GM23248 (cell line): Measurements from ENCODE around the gene DDC. TPM values are rescaled to one million over a fixed set of nuclear protein-coding genes. Genes with fewer than 3 reads are reported as not detected.

Experiments used
- DNase-seq: peaks from one replicate; pipeline ENCODE4 v3.0.0-alpha.2; 2015
- H2AFZ ChIP-seq: fragments of 200-600 bp; sonication (generic); 2 replicates; pipeline ENCODE4 v1.6.1; 2016; ENCODE audit warnings: antibody characterized with exemption
- H3F3A ChIP-seq: fragments of 200-600 bp; sonication (generic); 2 replicates; pipeline ENCODE4 v1.6.1; 2016; ENCODE audit warnings: mild to moderate bottlenecking, antibody characterized with exemption, mixed run types; ENCODE audit not compliant: insufficient read depth
- H3K27ac ChIP-seq: fragments of 200-600 bp; sonication (generic); 2 replicates; pipeline ENCODE4 v1.5.1; 2016; ENCODE audit warnings: mild to moderate bottlenecking
- H3K27me3 ChIP-seq: fragments of 200-600 bp; sonication (generic); replicated peaks from 2 replicates; pipeline ENCODE4 v1.6.1; 2016; ENCODE audit warnings: mild to moderate bottlenecking; ENCODE audit not compliant: insufficient read depth
- H3K36me3 ChIP-seq: fragments of 200-600 bp; sonication (generic); 2 replicates; pipeline ENCODE4 v1.6.1; 2016; ENCODE audit warnings: low read depth, mild to moderate bottlenecking
- H3K4me1 ChIP-seq: fragments of 200-600 bp; sonication (generic); 2 replicates; pipeline ENCODE4 v1.6.1; 2016; ENCODE audit warnings: mild to moderate bottlenecking; ENCODE audit not compliant: insufficient read depth
- H3K4me2 ChIP-seq: fragments of 200-600 bp; sonication (generic); one replicate; pipeline ENCODE4 v1.6.1; 2016; ENCODE audit warnings: mild to moderate bottlenecking; ENCODE audit not compliant: unreplicated experiment
- H3K4me3 ChIP-seq: fragments of 200-600 bp; sonication (generic); 2 replicates; pipeline ENCODE4 v1.5.1; 2016; ENCODE audit warnings: mild to moderate bottlenecking
- H3K79me2 ChIP-seq: fragments of 200-600 bp; sonication (generic); 2 replicates; pipeline ENCODE4 v1.6.1; 2016; ENCODE audit warnings: mild to moderate bottlenecking; ENCODE audit not compliant: insufficient read depth
- H3K9ac ChIP-seq: fragments of 200-600 bp; sonication (generic); 2 replicates; pipeline ENCODE4 v1.6.1; 2016; ENCODE audit warnings: mild to moderate bottlenecking
- H3K9me2 ChIP-seq: fragments of 200-600 bp; sonication (generic); 2 replicates; pipeline ENCODE4 v1.6.1; 2016; ENCODE audit warnings: mixed run types, mild to moderate bottlenecking, moderate library complexity; ENCODE audit not compliant: insufficient read depth
- H3K9me3 ChIP-seq: fragments of 200-600 bp; sonication (generic); one replicate; pipeline ENCODE4 v1.6.1; 2017; ENCODE audit warnings: low read depth
- H4K20me1 ChIP-seq: fragments of 200-600 bp; sonication (generic); 2 replicates; pipeline ENCODE4 v1.6.0; 2016; ENCODE audit not compliant: insufficient read depth
- EZH2 ChIP-seq: fragments of 200-600 bp; sonication (generic); IDR thresholded peaks from 2 replicates; pipeline ENCODE4 v1.6.1; 2018; ENCODE audit warnings: antibody characterized with exemption, mild to moderate bottlenecking; ENCODE audit not compliant: insufficient read depth, poor library complexity, severe bottlenecking
- EZH2phosphoT487 ChIP-seq: fragments of 200-600 bp; sonication (generic); IDR thresholded peaks from 2 replicates; pipeline ENCODE4 v1.6.1; 2018; ENCODE audit warnings: antibody characterized with exemption, moderate library complexity, mild to moderate bottlenecking, low read depth; ENCODE audit not compliant: insufficient read depth
- WGBS, 2 experiments: methylation state at CpG; one replicate each; pipeline ENCODE4 v1.1.6; 2015 to 2017; ENCODE audit warnings: low lambda C conversion rate in 2 of 2, low coverage in 1 of 2; ENCODE audit errors: missing lambda C conversion rate in 2 of 2; 5-methylcytosine and 5-hydroxymethylcytosine counted together
- in situ Hi-C: fragments of 300-500 bp; cut with MboI; formaldehyde crosslinking; loops from 2 replicates; pipeline ENCODE4 v1.15.0; 2020
- polyA plus RNA-seq: library from polyadenylated mRNA; unstranded; fragments of >200 nt; fragmentation: Nextera tagmentation; extraction: Ambion mirVana; gene quantifications from 2 replicates; pipeline ENCODE4 v1.2.1, GENCODE V29; 2016
- total RNA-seq: library from RNA; depleted of rRNA; stranded (reverse); fragments of >200 nt; shearing (Covaris generic); gene quantifications from 2 replicates; pipeline ENCODE4 v1.2.3, GENCODE V29; 2014

DDC gene
- total and polyA plus RNA-seq, 2 experiments from 2014 or later: not detected

GRCh38 chr7:50594734-50595485 is 29.7 kb upstream of the DDC start:
- Histone ChIP-seq H3K9ac (no peak overlapping the region), H3K4me3 (no peak overlapping the region), H2AFZ (no peak overlapping the region), H3K4me2 (no peak overlapping the region), H3K27me3 (no peaks in the 10 kb centered on the region), H3K36me3 (peaks cover 12% of the 10 kb centered on the region; the same call in 1 of the 2 replicates), H3K79me2 (no peaks in the 10 kb centered on the region), H3K4me1 (no peaks in the 10 kb centered on the region), H3K9me3 (no peaks in the 10 kb centered on the region), H4K20me1 (no peaks in the 10 kb centered on the region), H3F3A (no peaks in the 10 kb centered on the region), H3K9me2 (no peaks in the 10 kb centered on the region), H3K27ac (no peak overlapping the region)
- 80 to 86% methylated on average over 7 of the region's 7 CpGs for WGBS, 2 experiments
- no peak for TF ChIP-seq EZH2
- TF ChIP-seq EZH2phosphoT487: no peak
- in situ Hi-C loops: no loop called here
- no peak for DNase-seq

- no peak for DNase-seq
- H3K27me3 ChIP-seq: no peaks in the 10 kb centered on the region
- no peak overlapping the region for H3K4me2 ChIP-seq
- in situ Hi-C loops: no loop called here
- no peak overlapping the region for H3K9ac ChIP-seq
- H3K4me1 ChIP-seq: no peaks in the 10 kb centered on the region
- 95 to 99% methylated on average over 4 of the region's 4 CpGs for WGBS, 2 experiments
- no peaks in the 10 kb centered on the region for H3F3A ChIP-seq
- no peak overlapping the region for H3K4me3 ChIP-seq
- H2AFZ ChIP-seq: no peak overlapping the region
- H3K79me2 ChIP-seq: no peaks in the 10 kb centered on the region
- peaks cover 9% of the 10 kb centered on the region; the same call in 1 of the 2 replicates for H3K36me3 ChIP-seq
- no peak overlapping the region for H3K27ac ChIP-seq
- H3K9me2 ChIP-seq: no peaks in the 10 kb centered on the region
- no peaks in the 10 kb centered on the region for H4K20me1 ChIP-seq
- no peaks in the 10 kb centered on the region for H3K9me3 ChIP-seq
- TF ChIP-seq EZH2: no peak
- TF ChIP-seq EZH2phosphoT487: no peak
These were observed 28.9 kb upstream of the DDC start for GRCh38 chr7:50594136-50594535.

GRCh38 chr7:50592940-50593339 is 27.7 kb upstream of the DDC start:
- Histone ChIP-seq H3K4me3 (no peak overlapping the region), H3K27me3 (no peaks in the 10 kb centered on the region), H3K79me2 (no peaks in the 10 kb centered on the region), H3K36me3 (peaks cover 5% of the 10 kb centered on the region; the same call in 1 of the 2 replicates), H3K27ac (no peak overlapping the region), H3K9me2 (no peaks in the 10 kb centered on the region), H3K9me3 (no peaks in the 10 kb centered on the region), H2AFZ (no peak overlapping the region), H3K4me1 (no peaks in the 10 kb centered on the region), H4K20me1 (no peaks in the 10 kb centered on the region), H3K4me2 (no peak overlapping the region), H3F3A (no peaks in the 10 kb centered on the region), H3K9ac (no peak overlapping the region)
- TF ChIP-seq EZH2phosphoT487: no peak
- in situ Hi-C loops: no loop called here
- WGBS, 2 experiments: 98% methylated on average over 12 to 13 of the region's 13 CpGs
- no peak for DNase-seq

- TF ChIP-seq EZH2phosphoT487 (no peak), EZH2 (no peak)
These were observed 26.6 kb upstream of the DDC start for GRCh38 chr7:50591480-50592438.

More at GRCh38 chr7:50591480-50592438, 26.6 kb upstream of the DDC start:
- no peak for DNase-seq
- in situ Hi-C loops: no loop called here
- Histone ChIP-seq H3K9ac (no peak overlapping the region), H3K4me3 (no peak overlapping the region), H3K9me3 (no peaks in the 10 kb centered on the region), H3K36me3 (peaks cover 5% of the 10 kb centered on the region; the same call in 1 of the 2 replicates), H3K4me2 (no peak overlapping the region), H3K79me2 (no peaks in the 10 kb centered on the region), H3K9me2 (no peaks in the 10 kb centered on the region), H4K20me1 (no peaks in the 10 kb centered on the region), H2AFZ (no peak overlapping the region), H3K27ac (no peak overlapping the region), H3F3A (no peaks in the 10 kb centered on the region), H3K27me3 (no peaks in the 10 kb centered on the region), H3K4me1 (no peaks in the 10 kb centered on the region)
- WGBS, 2 experiments: 89 to 91% methylated on average over 21 of the region's 21 CpGs
